Stimulated activated naive CD4-positive, alpha-beta T cell treated with Interleukin-2 at 50 U/mL for 16 hours (primary cell): Measurements from ENCODE around the gene RIPK4.

Experiments
- DNase-seq: peaks from one replicate; lab custom pipeline; 2025; lab: John Stamatoyannopoulos, UW

RIPK4 gene

GRCh38 chr21:41753006-41753898 is 13.6 kb downstream of the RIPK4 start:
- DNase-seq, result no peak

GRCh38 chr21:41752231-41752681 is 14.6 kb downstream of the RIPK4 start:
- no peak for DNase-seq

GRCh38 chr21:41751611-41752011 is 15.2 kb downstream of the RIPK4 start:
- no peak for DNase-seq

GRCh38 chr21:41750532-41751151 is 16.2 kb downstream of the RIPK4 start:
- DNase-seq, result no peak

- DNase-seq, result no peak
These were observed 16.8 kb downstream of the RIPK4 start for GRCh38 chr21:41750051-41750450.

- no peak for DNase-seq
These were observed 17.6 kb downstream of the RIPK4 start for GRCh38 chr21:41749286-41749685.

GRCh38 chr21:41747943-41748738 is 18.7 kb downstream of the RIPK4 start:
- no peak for DNase-seq

- DNase-seq, result no peak
These were observed 20.2 kb downstream of the RIPK4 start for GRCh38 chr21:41746744-41747006.

- DNase-seq, result no peak
These were observed 20.7 kb downstream of the RIPK4 start for GRCh38 chr21:41745971-41746743.

GRCh38 chr21:41745026-41745820 is 21.6 kb downstream of the RIPK4 start:
- no peak for DNase-seq

GRCh38 chr21:41744028-41744930 is 22.6 kb downstream of the RIPK4 start:
- DNase-seq, result no peak

GRCh38 chr21:41743321-41744027 is 23.4 kb downstream of the RIPK4 start:
- no peak for DNase-seq

- no peak for DNase-seq
These were observed 24.6 kb downstream of the RIPK4 start for GRCh38 chr21:41742073-41742875.

- no peak for DNase-seq
These were observed 25.4 kb downstream of the RIPK4 start for GRCh38 chr21:41741253-41742072.

GRCh38 chr21:41740604-41741252 is 26.1 kb downstream of the RIPK4 start:
- no peak for DNase-seq

GRCh38 chr21:41739936-41740335 is 26.9 kb downstream of the RIPK4 start:
- no peak for DNase-seq

GRCh38 chr21:41739011-41739410 is 27.8 kb downstream of the RIPK4 start:
- no peak for DNase-seq
